Measurements from ENCODE around the gene GTF2H4.
A peak's percentile ranks its signal among the peaks of the same experiment; 100 is the strongest.

The GTF2H4 gene

GRCh38 chr6:30884521-30885480 lies 23.2 kb upstream of the GTF2H4 start:
- no peaks in the 10 kb centered on the region for H3K9me3 ChIP-seq (ENCODE audit: control insufficient read depth, low read depth, low read length)
- H3K27ac ChIP-seq (ENCODE audit: low read length): no peak overlapping the region
- peaks cover 16% of the 10 kb centered on the region for H3K36me3 ChIP-seq (ENCODE audit: control insufficient read depth, low read depth, low read length)
- peak overlapping the region; percentile 89 for H3K4me3 ChIP-seq (ENCODE audit: low read length)
- no peaks in the 10 kb centered on the region for H3K27me3 ChIP-seq (ENCODE audit: control insufficient read depth, insufficient read depth, low read length)
- H3K4me1 ChIP-seq (ENCODE audit: control insufficient read depth, low read depth, low read length): peaks cover 51% of the 10 kb centered on the region
- H3K9ac ChIP-seq (ENCODE audit: low read length): peak overlapping the region; percentile 74

- Histone ChIP-seq H3K27ac (ENCODE audit: low read length) (peak overlapping the region; percentile 82), H3K36me3 (ENCODE audit: control insufficient read depth, low read depth, low read length) (peaks cover 24% of the 10 kb centered on the region), H3K9me3 (ENCODE audit: control insufficient read depth, low read depth, low read length) (no peaks in the 10 kb centered on the region), H3K9ac (ENCODE audit: low read length) (peak overlapping the region; percentile 74), H3K4me1 (ENCODE audit: control insufficient read depth, low read depth, low read length) (peaks cover 44% of the 10 kb centered on the region), H3K4me3 (ENCODE audit: low read length) (peak overlapping the region; percentile 89), H3K27me3 (ENCODE audit: control insufficient read depth, insufficient read depth, low read length) (no peaks in the 10 kb centered on the region)
Observed at GRCh38 chr6:30885481-30885998, 22.5 kb upstream of the GTF2H4 start.

GRCh38 chr6:30885999-30886896 lies 21.8 kb upstream of the GTF2H4 start:
- H3K27me3 ChIP-seq (ENCODE audit: control insufficient read depth, insufficient read depth, low read length): no peaks in the 10 kb centered on the region
- H3K4me3 ChIP-seq (ENCODE audit: low read length): peak overlapping the region; percentile 89
- peak overlapping the region; percentile 74 for H3K9ac ChIP-seq (ENCODE audit: low read length)

DNA sequence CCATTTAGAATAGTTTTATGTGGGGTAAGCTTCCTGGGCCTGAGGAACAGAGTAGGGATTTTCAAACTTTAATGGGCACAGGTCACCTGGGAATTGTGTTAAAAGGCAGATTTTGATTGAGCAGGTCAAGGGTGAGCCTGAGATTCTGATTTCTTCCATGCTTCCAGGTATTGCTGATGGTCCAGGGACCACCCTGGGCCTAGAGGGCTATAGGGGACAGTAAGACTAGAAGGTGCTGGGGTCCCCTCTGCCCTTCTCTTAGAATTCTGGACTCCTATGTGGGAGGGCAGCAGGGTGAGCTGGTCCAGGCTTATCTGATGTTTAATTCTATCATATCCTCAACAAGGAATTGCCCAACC lies 21.1 kb upstream of the GTF2H4 start:
- Histone ChIP-seq H3K4me3 (ENCODE audit: low read length) (peak overlapping the region; percentile 89), H3K27me3 (ENCODE audit: control insufficient read depth, insufficient read depth, low read length) (no peaks in the 10 kb centered on the region), H3K27ac (ENCODE audit: low read length) (peak overlapping the region; percentile 82), H3K36me3 (ENCODE audit: control insufficient read depth, low read depth, low read length) (peaks cover 36% of the 10 kb centered on the region), H3K9ac (ENCODE audit: low read length) (peak overlapping the region; percentile 74), H3K4me1 (ENCODE audit: control insufficient read depth, low read depth, low read length) (peaks cover 36% of the 10 kb centered on the region), H3K9me3 (ENCODE audit: control insufficient read depth, low read depth, low read length) (no peaks in the 10 kb centered on the region)

More at GRCh38 chr6:30885999-30886896, 21.8 kb upstream of the GTF2H4 start:
- no peaks in the 10 kb centered on the region for H3K9me3 ChIP-seq (ENCODE audit: control insufficient read depth, low read depth, low read length)
- H3K36me3 ChIP-seq (ENCODE audit: control insufficient read depth, low read depth, low read length): peaks cover 30% of the 10 kb centered on the region
- H3K27ac ChIP-seq (ENCODE audit: low read length): peak overlapping the region; percentile 82
- H3K4me1 ChIP-seq (ENCODE audit: control insufficient read depth, low read depth, low read length): peaks cover 42% of the 10 kb centered on the region

DNA sequence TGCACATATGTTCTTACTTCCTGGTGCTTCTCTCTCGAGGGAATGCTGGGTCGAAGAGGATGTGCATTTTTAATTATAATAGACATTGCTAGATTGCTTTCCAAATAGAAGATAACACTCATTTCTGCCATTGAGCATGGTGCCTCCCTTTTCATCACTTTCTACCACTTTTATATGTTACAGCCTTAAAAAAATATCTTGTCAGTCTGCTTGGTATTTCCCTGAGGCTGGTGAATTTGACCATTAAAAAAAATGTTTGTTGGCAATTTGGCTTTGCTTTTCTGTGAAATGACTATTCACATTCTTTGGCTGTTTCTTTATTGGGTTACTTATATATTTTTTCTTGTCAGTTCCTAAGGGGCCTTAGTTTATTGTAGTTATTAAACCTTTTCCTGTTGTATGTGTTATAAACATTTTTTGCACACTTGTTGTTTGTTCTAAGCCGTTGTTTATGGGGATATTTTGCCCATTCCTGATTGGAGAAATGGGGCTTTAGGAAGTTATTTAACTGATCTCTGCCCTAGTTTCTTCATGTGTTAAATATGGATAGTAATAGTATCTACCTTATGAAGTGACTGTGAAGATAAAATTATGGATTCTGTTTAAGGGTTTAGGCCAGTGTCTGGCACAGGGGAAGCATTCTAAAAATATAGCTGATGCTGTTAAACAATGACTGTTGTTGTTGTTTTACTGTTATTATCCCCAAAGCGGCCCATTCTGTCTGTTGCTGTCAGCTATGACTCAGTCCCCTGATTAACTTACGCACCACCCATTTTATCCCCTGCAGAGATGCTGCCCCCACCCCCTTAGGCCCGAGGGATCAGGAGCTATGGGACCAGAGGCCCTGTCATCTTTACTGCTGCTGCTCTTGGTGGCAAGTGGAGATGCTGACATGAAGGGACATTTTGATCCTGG lies 19.8 kb upstream of the GTF2H4 start:
- Histone ChIP-seq H3K4me1 (ENCODE audit: control insufficient read depth, low read depth, low read length) (peaks cover 25% of the 10 kb centered on the region), H3K9ac (ENCODE audit: low read length) (no peak overlapping the region), H3K27me3 (ENCODE audit: control insufficient read depth, insufficient read depth, low read length) (no peaks in the 10 kb centered on the region), H3K36me3 (ENCODE audit: control insufficient read depth, low read depth, low read length) (peaks cover 48% of the 10 kb centered on the region), H3K27ac (ENCODE audit: low read length) (no peak overlapping the region), H3K9me3 (ENCODE audit: control insufficient read depth, low read depth, low read length) (no peaks in the 10 kb centered on the region), H3K4me3 (ENCODE audit: low read length) (no peak overlapping the region)

GRCh38 chr6:30888816-30889495 lies 19.1 kb upstream of the GTF2H4 start:
- Histone ChIP-seq H3K9me3 (ENCODE audit: control insufficient read depth, low read depth, low read length) (no peaks in the 10 kb centered on the region), H3K4me1 (ENCODE audit: control insufficient read depth, low read depth, low read length) (peaks cover 20% of the 10 kb centered on the region), H3K36me3 (ENCODE audit: control insufficient read depth, low read depth, low read length) (peaks cover 56% of the 10 kb centered on the region), H3K27ac (ENCODE audit: low read length) (no peak overlapping the region), H3K27me3 (ENCODE audit: control insufficient read depth, insufficient read depth, low read length) (no peaks in the 10 kb centered on the region), H3K9ac (ENCODE audit: low read length) (no peak overlapping the region), H3K4me3 (ENCODE audit: low read length) (no peak overlapping the region)

DNA sequence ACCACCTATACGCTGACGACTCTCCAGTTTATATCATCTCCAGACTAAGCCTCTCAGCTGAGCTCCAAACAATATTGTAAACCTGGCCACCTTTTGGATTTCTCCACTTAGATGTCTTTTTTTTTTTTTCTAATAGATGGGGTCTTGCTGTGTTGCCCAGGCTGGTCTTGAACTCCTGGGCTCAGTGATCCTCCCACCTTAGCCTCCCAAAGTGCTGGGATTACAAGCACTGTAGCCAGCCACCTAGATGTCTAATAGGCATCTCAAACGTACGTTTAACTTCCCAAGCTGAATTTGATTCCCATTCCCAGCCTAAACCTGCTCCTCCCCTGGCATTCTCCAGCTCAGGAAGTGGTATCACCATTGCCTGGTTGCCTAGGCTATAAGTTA lies 18.5 kb upstream of the GTF2H4 start:
- Histone ChIP-seq H3K4me1 (ENCODE audit: control insufficient read depth, low read depth, low read length) (peaks cover 20% of the 10 kb centered on the region), H3K36me3 (ENCODE audit: control insufficient read depth, low read depth, low read length) (peaks cover 62% of the 10 kb centered on the region), H3K4me3 (ENCODE audit: low read length) (no peak overlapping the region), H3K27ac (ENCODE audit: low read length) (no peak overlapping the region), H3K9me3 (ENCODE audit: control insufficient read depth, low read depth, low read length) (no peaks in the 10 kb centered on the region), H3K27me3 (ENCODE audit: control insufficient read depth, insufficient read depth, low read length) (no peaks in the 10 kb centered on the region), H3K9ac (ENCODE audit: low read length) (no peak overlapping the region)

DNA sequence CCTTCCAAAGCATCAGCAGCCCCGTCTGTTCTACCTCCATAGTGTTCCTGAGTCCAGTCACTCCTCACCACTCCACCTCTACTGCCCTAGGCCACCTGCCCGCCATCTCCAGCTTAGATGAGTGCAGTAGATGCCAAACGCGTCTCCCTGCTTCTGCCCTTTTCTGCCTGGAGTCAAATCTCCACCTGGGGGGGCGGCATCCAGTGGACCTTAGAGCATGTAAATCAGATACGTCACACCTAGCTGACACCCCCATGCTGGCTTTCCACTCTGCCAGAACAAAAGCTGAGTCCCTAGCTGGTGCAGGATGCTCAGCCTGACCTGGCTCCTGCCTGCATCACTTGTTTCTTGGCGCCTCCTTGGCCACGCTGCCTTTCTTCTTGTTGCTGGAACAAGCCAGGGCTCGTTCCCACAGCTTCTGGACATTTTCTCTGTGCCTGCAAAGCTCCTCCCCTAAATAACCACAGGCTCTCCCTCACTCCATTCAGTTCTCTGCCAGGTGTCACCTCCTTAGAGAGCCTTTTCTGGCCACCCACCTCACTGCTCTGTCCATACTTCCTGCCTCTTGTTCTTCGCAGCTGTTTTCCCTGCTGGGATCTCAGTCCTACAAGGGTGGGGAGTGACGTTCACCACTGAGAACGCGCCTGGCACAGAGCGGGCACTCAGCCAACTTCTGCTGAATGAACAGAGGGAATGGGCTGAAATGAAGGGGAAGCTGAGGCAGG lies 17.9 kb upstream of the GTF2H4 start:
- Histone ChIP-seq H3K27me3 (ENCODE audit: control insufficient read depth, insufficient read depth, low read length) (no peaks in the 10 kb centered on the region), H3K9ac (ENCODE audit: low read length) (no peak overlapping the region), H3K4me3 (ENCODE audit: low read length) (no peak overlapping the region), H3K4me1 (ENCODE audit: control insufficient read depth, low read depth, low read length) (peaks cover 17% of the 10 kb centered on the region), H3K9me3 (ENCODE audit: control insufficient read depth, low read depth, low read length) (no peaks in the 10 kb centered on the region), H3K27ac (ENCODE audit: low read length) (no peak overlapping the region), H3K36me3 (ENCODE audit: control insufficient read depth, low read depth, low read length) (peaks cover 68% of the 10 kb centered on the region)

GRCh38 chr6:30890646-30891449 lies 17.2 kb upstream of the GTF2H4 start:
- Histone ChIP-seq H3K9me3 (ENCODE audit: control insufficient read depth, low read depth, low read length) (no peaks in the 10 kb centered on the region), H3K27ac (ENCODE audit: low read length) (no peak overlapping the region), H3K4me1 (ENCODE audit: control insufficient read depth, low read depth, low read length) (peaks cover 10% of the 10 kb centered on the region), H3K9ac (ENCODE audit: low read length) (no peak overlapping the region), H3K36me3 (ENCODE audit: control insufficient read depth, low read depth, low read length) (peaks cover 75% of the 10 kb centered on the region), H3K4me3 (ENCODE audit: low read length) (no peak overlapping the region), H3K27me3 (ENCODE audit: control insufficient read depth, insufficient read depth, low read length) (no peaks in the 10 kb centered on the region)

Data from iPS-18a (cell line).